Measurements from ENCODE around the gene ZNF519.
"Not testable (repeated sequence)": the region's sequence is repeated elsewhere in the genome, so short reads cannot be mapped to it uniquely, and the experiment has no call there.

Gene ZNF519

DNA sequence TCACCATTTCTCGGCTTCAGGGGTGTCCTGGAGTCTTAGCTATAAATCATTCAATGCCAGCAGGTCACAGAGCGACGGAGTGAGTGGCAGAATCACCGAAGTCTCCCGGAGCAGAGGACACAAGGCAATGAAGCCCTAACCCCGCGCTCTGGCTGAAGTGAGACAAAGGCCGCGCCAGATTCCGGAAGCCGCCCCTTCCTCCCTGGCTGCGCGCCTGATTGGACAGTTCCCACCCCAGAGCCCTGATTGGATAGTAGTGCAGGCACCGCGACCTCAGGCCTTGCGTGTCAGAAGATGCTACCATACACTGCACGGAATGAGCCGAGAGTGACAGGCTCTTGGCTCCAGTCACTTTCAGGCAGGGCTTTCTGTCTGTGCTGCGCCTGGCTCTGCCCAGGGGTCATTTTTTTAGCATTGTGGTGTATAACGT lies at the start of gene ZNF519:
ZNF519 (minus strand) TSS at position 165 of the 430 bp plus-strand sequence; CDS start at position 7, 158 bp downstream.
- DNase-seq (ENCODE audit: low spot score) = peak; percentile 92

DNA sequence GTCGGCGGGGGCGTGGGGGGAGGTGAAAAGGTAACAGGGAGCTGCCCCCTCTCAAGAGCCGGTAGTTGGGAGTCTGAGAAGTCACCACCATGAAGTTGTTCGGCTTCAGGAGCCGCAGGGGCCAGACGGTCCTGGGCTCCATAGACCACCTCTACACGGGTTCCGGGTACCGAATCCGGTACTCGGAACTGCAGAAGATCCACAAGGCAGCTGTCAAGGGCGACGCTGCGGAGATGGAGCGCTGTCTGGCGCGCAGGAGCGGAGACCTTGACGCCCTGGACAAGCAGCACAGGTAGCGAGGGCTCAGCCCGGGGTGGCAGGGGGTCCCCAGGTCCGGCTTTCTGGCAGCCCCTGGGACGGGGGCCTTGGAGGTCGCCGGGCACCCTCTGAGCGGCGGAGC lies 47.1 kb upstream of the ZNF519 start:
- no peak for DNase-seq (ENCODE audit: low spot score)

GRCh38 chr18:14178321-14179196 lies 46.3 kb upstream of the ZNF519 start:
- DNase-seq (ENCODE audit: low spot score) = peak; percentile 79

GRCh38 chr18:14177540-14178320 lies 45.5 kb upstream of the ZNF519 start:
- not testable (repeated sequence) for DNase-seq (ENCODE audit: low spot score)

DNA sequence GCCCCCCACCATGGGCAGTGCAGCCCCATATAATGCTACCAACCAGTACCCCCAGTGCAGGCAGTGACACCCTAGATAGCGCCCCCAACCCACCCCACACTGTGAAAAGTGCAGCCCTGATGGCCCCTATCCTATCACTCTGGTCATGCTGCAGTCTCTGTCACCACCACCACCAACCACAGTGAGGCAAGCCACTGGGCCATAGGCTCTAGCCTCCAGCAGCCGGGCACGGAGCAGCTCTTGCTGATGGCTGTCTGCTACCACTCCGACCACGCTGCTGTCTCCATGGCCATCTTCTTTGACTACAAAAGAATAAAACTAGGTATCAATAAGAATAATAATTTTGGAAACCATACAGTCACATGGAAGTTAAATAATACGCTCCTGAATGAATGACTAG lies 43.2 kb upstream of the ZNF519 start:
- DNase-seq (ENCODE audit: low spot score) = not testable (repeated sequence)

DNA sequence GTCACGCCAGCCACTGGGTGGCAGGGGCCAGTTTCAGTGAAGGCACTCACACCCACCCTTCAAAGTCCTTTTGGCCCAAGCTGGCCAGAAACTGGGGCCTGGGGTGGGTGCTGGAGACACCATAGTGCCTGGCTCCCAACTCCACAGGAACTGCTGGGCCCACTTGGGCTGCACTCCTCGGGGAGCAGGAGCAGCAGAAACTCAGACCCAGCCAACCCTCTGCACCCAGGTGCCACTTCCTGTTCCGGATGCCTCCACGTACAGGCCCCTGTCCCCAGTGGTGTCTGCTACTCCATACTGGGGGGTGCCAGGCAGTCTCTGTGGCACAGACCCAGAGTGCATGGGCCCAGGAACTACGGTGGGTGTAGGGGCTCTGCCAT lies 42.5 kb upstream of the ZNF519 start:
- no peak for DNase-seq (ENCODE audit: low spot score)

DNA sequence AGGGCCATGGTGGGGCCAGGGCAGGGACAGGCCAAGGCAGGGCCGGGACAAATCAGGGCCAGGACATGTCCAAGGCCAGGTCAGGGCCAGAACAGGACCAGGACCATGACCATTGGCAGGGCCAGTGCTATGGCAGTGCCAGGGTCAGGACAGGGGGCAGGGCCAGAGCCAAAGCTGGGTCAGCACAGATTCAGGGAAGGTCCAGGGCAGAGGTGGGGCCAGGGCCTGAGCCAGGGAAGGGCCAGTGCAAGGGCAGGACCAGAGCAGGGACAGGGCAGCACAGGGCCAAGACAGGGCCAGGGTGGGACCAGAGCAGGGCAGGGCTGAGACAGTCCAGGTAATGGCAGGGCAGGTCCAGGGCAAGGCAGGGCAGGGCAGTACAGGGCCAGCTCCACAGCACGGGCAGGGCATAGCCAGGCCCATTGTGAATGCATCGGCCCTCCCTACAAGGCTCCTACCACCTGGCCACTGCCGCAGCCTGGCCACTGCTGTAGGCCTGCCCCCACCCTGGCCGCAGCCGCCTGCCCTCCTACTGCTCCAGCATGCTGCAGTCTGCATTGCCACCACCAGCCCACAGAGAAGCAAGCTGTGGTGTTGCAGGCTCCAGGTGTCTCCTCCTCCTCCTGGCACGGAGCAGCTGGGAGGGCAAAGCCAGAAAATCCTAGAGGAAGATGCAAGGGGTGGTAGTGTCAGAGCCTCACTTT lies 41.9 kb upstream of the ZNF519 start:
- not testable (repeated sequence) for DNase-seq (ENCODE audit: low spot score)

GRCh38 chr18:14173116-14173951 lies 41.1 kb upstream of the ZNF519 start:
- DNase-seq (ENCODE audit: low spot score) = not testable (repeated sequence)

DNA sequence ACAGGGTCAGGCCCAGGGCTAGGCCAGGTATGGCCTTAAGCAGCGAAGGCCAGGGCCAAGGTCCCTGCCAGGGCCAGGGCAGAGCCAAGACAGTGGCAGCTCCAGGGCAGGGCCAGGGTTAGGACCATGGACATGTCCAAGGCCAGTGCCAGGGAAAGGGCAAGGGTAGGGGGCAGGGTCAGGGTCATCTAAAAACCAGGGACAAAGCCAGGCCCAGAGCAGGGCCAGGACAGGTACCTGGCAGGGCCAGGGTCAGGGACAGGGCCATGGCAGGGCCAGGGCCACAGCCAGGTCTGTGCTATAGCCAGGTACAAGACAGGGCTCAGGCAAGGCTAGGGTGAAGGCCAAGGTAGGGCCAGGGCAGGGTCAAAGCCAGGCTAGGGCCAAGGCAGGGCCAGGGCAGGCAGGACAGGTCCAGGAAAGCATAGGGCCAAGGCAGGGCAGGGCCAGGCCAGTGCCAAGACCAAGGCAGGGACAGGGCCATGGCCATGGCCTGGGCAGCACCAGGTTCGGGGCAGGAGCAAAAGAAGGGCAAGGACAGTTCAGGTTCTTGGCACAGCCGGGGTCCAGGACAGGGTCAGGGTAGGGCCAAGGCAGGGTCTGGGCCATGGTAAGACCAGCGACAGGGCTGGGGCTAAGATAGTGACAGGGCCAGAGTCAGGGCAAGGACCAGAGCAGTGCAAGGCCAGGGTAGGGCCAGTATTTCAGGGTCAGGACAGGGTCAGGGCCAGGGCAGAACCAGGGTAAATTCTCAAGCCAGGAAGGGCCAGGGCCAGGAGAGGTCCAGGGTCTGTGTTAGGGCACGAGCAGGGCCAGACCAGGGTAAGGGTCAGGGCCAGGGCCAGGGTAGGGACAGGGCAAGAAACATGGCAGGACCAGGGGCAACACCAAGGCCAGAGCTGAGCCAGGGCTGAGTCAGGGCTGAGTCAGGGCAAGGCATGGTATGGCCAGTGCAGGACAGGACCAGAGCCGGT lies 40.2 kb upstream of the ZNF519 start:
- DNase-seq (ENCODE audit: low spot score) = not testable (repeated sequence)

DNA sequence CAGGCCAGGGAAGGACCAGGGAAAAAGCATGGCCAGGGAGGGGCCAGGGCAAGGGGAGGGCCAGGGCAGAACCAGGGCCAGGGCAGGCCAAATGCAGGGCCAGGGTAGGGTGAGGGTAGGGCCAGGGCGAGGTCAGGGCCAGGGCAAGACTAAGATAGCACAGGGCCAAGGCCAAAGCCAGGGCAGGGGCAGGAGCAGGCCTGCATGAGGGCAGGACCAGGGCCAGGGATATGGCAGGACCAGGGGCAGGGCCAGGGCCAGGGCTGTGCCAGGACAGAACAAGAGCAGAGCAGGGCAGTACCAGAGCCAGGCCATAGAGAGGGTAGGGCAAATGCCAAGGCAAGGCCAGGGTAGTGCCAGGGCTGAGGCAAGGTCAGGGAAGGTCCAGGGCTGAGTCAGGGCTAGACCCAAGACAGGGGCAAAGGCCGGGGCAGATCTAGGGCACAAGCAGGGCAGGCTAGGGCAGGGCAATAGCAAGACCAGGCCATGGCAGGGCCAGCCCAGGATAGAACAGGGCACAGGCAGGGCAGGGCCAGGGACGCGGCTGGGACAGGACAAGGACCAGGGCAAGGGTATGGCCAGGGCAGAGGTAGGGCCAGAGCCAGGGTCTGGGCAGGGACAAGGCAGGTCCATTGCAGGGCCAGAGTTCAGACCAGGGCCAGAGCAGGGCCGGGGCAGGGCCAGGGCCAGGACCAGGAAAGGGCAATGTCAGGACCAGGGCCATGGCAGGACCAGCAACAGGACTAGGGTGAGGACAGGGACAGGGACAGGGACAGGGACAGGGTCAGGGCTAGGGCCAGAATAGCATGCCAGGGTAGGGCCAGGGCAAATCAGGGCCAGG lies 39.3 kb upstream of the ZNF519 start:
- not testable (repeated sequence) for DNase-seq (ENCODE audit: low spot score)

GRCh38 chr18:14170367-14171036 lies 38.3 kb upstream of the ZNF519 start:
- DNase-seq (ENCODE audit: low spot score) = not testable (repeated sequence)

GRCh38 chr18:14162915-14163314 lies 30.7 kb upstream of the ZNF519 start:
- DNase-seq (ENCODE audit: low spot score) = not testable (repeated sequence)

- not testable (repeated sequence) for DNase-seq (ENCODE audit: low spot score)
Observed at GRCh38 chr18:14151564-14152113, 19.4 kb upstream of the ZNF519 start.

- DNase-seq (ENCODE audit: low spot score) = not testable (repeated sequence)
Observed at GRCh38 chr18:14150766-14151165, 18.5 kb upstream of the ZNF519 start.

GRCh38 chr18:14149916-14150420 lies 17.7 kb upstream of the ZNF519 start:
- DNase-seq (ENCODE audit: low spot score) = not testable (repeated sequence)

DNA sequence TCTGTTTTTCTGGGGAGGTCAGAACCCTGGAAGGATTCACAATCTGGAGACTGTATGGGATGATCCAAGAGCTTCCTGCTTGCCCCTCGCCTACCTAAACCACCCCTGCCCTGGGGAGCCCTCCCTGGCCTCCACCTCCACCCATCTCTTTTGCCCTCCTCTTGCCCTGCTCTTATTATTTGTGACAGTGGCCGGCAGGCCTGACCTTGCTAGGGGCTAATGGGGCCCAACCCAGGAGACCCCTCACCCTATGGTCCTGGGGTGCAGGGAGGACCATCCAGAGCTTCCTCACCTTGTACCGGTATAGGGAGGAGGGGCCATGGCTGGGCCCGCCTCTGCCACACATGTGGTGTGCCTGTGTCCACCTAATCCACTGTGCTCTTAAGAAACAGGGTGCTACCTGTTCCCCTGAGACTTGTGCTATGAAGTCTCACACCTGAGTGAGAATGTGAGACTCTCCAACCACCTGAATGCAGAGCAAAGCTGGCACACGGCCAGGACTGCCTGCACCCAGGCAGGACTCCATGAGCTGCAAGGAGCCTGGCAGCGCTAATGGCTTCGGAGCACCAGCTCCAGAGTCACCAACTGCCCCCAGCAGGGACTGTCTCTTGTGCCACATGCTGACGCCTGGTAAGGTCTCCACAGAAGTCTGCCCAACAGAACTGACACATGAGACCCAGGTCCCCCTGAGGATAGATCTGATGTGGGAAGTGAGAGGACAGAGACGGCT lies 17.1 kb upstream of the ZNF519 start:
- DNase-seq (ENCODE audit: low spot score) = not testable (repeated sequence)
